C4-2B (cell line): ENCODE measurements around the gene ACHE.

Source experiments
- CTCF ChIP-seq: fragments of 450-650 bp; conservative IDR thresholded peaks from 2 replicates; pipeline ENCODE4 v1.5.1; 2017; ENCODE audit warnings: mild to moderate bottlenecking
- ZFX ChIP-seq: fragments of 450-650 bp; IDR thresholded peaks from 2 replicates; pipeline ENCODE4 v1.6.1; 2017

- TF ChIP-seq CTCF (no peak), ZFX (no peak)
Observed at GRCh38 chr7:100902638-100903037, 7.0 kb upstream of the ACHE start.
